ENCODE results near the gene RGSL1.

RGSL1 gene

GRCh38 chr1:182428043-182428442 is 21.9 kb upstream of the RGSL1 start:
- no peak overlapping the region for H2AFZ ChIP-seq (ENCODE audit: low read depth, low read length, severe bottlenecking)
- no peaks in the 10 kb centered on the region for H3K9me3 ChIP-seq (ENCODE audit: insufficient read depth, low read length)
- TF ChIP-seq, protein P1, sequence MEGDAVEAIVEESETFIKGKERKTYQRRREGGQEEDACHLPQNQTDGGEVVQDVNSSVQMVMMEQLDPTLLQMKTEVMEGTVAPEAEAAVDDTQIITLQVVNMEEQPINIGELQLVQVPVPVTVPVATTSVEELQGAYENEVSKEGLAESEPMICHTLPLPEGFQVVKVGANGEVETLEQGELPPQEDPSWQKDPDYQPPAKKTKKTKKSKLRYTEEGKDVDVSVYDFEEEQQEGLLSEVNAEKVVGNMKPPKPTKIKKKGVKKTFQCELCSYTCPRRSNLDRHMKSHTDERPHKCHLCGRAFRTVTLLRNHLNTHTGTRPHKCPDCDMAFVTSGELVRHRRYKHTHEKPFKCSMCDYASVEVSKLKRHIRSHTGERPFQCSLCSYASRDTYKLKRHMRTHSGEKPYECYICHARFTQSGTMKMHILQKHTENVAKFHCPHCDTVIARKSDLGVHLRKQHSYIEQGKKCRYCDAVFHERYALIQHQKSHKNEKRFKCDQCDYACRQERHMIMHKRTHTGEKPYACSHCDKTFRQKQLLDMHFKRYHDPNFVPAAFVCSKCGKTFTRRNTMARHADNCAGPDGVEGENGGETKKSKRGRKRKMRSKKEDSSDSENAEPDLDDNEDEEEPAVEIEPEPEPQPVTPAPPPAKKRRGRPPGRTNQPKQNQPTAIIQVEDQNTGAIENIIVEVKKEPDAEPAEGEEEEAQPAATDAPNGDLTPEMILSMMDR (IDR thresholded peaks at IDR 0.05; ENCODE audit: insufficient read depth, low read length, poor library complexity, severe bottlenecking) = no peak
- no peak for TF ChIP-seq EZH2phosphoT487 (conservative IDR thresholded peaks at IDR 0.05; ENCODE audit: low read length)
- no peaks in the 10 kb centered on the region for H3K79me2 ChIP-seq (ENCODE audit: insufficient read depth, low read length)
- no peaks in the 10 kb centered on the region for H4K20me1 ChIP-seq (ENCODE audit: low read depth, low read length)
- no peaks in the 10 kb centered on the region for H3K9me2 ChIP-seq (replicated peaks; ENCODE audit: insufficient read depth, low read length)
- no peak overlapping the region for H3K9ac ChIP-seq (ENCODE audit: low read length)
- H3F3A ChIP-seq (ENCODE audit: insufficient read depth) = no peaks in the 10 kb centered on the region
- H3K4me2 ChIP-seq (ENCODE audit: low read depth, low read length, poor library complexity, severe bottlenecking) = no peak overlapping the region
- no peaks in the 10 kb centered on the region for H3K36me3 ChIP-seq (ENCODE audit: low read length)
- no peaks in the 10 kb centered on the region for H3K27me3 ChIP-seq (ENCODE audit: low read length)
- H3K4me3 ChIP-seq (ENCODE audit: insufficient read depth, low read length, poor library complexity, severe bottlenecking) = no peak overlapping the region
- no peak overlapping the region for H3K27ac ChIP-seq (ENCODE audit: low read depth, low read length)

DNA sequence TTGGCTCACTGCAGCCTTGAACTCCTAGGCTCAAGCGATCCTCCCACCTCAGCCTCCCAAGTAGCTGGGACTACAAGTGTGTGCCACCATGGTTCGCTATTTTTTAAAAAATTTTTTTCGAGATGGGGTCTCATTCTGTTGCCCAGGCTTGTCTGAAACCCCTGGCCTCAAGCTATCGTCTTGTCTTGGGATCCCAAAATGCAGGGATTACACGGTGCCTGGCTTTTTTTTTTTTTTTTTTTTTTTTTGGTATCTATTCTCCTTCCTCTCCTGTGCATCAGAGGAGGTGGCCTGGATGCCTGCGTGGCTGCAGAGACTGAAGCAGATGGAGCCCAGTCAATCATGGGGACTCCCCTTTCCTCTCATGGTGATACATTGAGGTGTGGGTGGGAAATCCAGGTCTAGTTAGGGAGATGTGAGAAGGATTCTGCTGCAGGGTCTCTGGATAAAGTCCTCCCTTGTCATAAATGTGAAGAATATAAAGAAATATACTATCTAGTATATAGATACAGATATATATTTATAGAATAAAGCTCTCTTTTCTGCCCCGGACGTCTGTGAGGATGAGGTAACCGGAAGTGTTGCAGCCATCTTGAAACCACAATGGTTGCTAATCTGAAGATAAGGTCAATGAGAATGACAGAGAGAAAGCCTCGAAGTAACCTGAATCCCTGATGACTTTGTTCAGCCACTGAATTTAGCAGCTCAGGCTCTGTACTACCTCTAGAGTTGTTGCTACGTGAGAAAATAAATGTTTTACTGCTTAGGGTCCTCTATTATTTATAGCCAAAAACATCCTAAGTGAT is 19.5 kb upstream of the RGSL1 start:
- no peaks in the 10 kb centered on the region for H3F3A ChIP-seq (ENCODE audit: insufficient read depth)
- H3K4me2 ChIP-seq (ENCODE audit: low read depth, low read length, poor library complexity, severe bottlenecking) = no peak overlapping the region
- no peaks in the 10 kb centered on the region for H3K79me2 ChIP-seq (ENCODE audit: insufficient read depth, low read length)
- TF ChIP-seq, protein P1 (IDR thresholded peaks at IDR 0.05; ENCODE audit: insufficient read depth, low read length, poor library complexity, severe bottlenecking) = no peak
- no peak for TF ChIP-seq EZH2phosphoT487 (conservative IDR thresholded peaks at IDR 0.05; ENCODE audit: low read length)
- no peaks in the 10 kb centered on the region for H3K9me3 ChIP-seq (ENCODE audit: insufficient read depth, low read length)
- no peaks in the 10 kb centered on the region for H3K27me3 ChIP-seq (ENCODE audit: low read length)
- no peaks in the 10 kb centered on the region for H3K36me3 ChIP-seq (ENCODE audit: low read length)
- H3K27ac ChIP-seq (ENCODE audit: low read depth, low read length) = no peak overlapping the region
- H3K9me2 ChIP-seq (replicated peaks; ENCODE audit: insufficient read depth, low read length) = no peaks in the 10 kb centered on the region
- H3K4me3 ChIP-seq (ENCODE audit: insufficient read depth, low read length, poor library complexity, severe bottlenecking) = no peak overlapping the region
- no peak overlapping the region for H2AFZ ChIP-seq (ENCODE audit: low read depth, low read length, severe bottlenecking)
- H4K20me1 ChIP-seq (ENCODE audit: low read depth, low read length) = no peaks in the 10 kb centered on the region
- no peak overlapping the region for H3K9ac ChIP-seq (ENCODE audit: low read length)

DNA sequence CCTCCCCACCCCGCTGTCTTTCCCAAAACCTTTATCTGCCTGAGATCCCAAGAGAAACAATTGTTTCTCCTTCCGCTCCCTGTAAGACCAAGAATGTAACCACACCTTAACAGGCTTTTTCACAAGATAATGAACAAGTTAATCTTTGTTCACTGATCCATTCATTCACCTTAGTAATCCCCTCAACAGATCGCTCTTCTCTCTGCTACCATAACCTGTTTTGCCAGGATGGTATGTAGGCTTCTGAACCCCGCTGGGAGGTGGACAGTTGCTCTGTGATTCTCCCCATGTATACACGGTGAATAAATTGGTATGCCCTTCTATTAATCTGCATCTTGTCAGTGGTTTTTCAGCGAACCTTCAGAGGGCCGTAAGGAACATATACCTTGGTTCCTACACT is 18.7 kb upstream of the RGSL1 start:
- no peak overlapping the region for H2AFZ ChIP-seq (ENCODE audit: low read depth, low read length, severe bottlenecking)
- no peak overlapping the region for H3K4me3 ChIP-seq (ENCODE audit: insufficient read depth, low read length, poor library complexity, severe bottlenecking)
- H3K9me2 ChIP-seq (replicated peaks; ENCODE audit: insufficient read depth, low read length) = no peaks in the 10 kb centered on the region
- H3F3A ChIP-seq (ENCODE audit: insufficient read depth) = no peaks in the 10 kb centered on the region
- no peak overlapping the region for H3K9ac ChIP-seq (ENCODE audit: low read length)
- TF ChIP-seq, protein P1 (IDR thresholded peaks at IDR 0.05; ENCODE audit: insufficient read depth, low read length, poor library complexity, severe bottlenecking) = no peak
- no peak for TF ChIP-seq EZH2phosphoT487 (conservative IDR thresholded peaks at IDR 0.05; ENCODE audit: low read length)
- no peaks in the 10 kb centered on the region for H3K9me3 ChIP-seq (ENCODE audit: insufficient read depth, low read length)
- H4K20me1 ChIP-seq (ENCODE audit: low read depth, low read length) = no peaks in the 10 kb centered on the region
- H3K79me2 ChIP-seq (ENCODE audit: insufficient read depth, low read length) = no peaks in the 10 kb centered on the region
- H3K36me3 ChIP-seq (ENCODE audit: low read length) = no peaks in the 10 kb centered on the region
- H3K27me3 ChIP-seq (ENCODE audit: low read length) = no peaks in the 10 kb centered on the region
- no peak overlapping the region for H3K27ac ChIP-seq (ENCODE audit: low read depth, low read length)
- H3K4me2 ChIP-seq (ENCODE audit: low read depth, low read length, poor library complexity, severe bottlenecking) = no peak overlapping the region
